Activated naive CD4-positive, alpha-beta T cell treated with anti-CD3 and anti-CD28 coated beads for 36 hours (primary cell): ENCODE data around the gene AMT. TPM values are rescaled to one million over a fixed set of nuclear protein-coding genes. Genes with fewer than 3 reads are reported as not detected.

ENCODE experiments used
- CTCF ChIA-PET: fragments of 350-600 bp; sonication (Branson Sonifier 250); formaldehyde crosslinking; loops from one replicate; lab custom pipeline; 2021; ENCODE audit warnings: antibody characterized with exemption; lab: Charles Lee
- DNase-seq: peaks from one replicate; pipeline ENCODE4 v3.0.0-alpha.2; 2020
- H3K27ac Mint-ChIP-seq: one replicate; pipeline ENCODE4 v1.8.0; 2021; ENCODE audit warnings: mild to moderate bottlenecking, mixed read lengths
- H3K27me3 Mint-ChIP-seq: one replicate; pipeline ENCODE4 v1.8.0; 2021; ENCODE audit warnings: low read depth, mixed read lengths
- H3K36me3 Mint-ChIP-seq: one replicate; pipeline ENCODE4 v1.8.0; 2021; ENCODE audit warnings: low read depth, mixed read lengths
- H3K4me1 Mint-ChIP-seq: one replicate; pipeline ENCODE4 v1.8.0; 2021; ENCODE audit warnings: low read depth, mixed read lengths
- H3K4me3 Mint-ChIP-seq: one replicate; pipeline ENCODE4 v1.8.0; 2021; ENCODE audit warnings: mild to moderate bottlenecking, moderate library complexity, mixed read lengths
- H3K9me3 Mint-ChIP-seq: one replicate; pipeline ENCODE4 v1.8.0; 2021; ENCODE audit warnings: mixed read lengths
- intact Hi-C: fragments of 100-400 bp; cut with micrococcal nuclease; formaldehyde crosslinking; loops from one replicate; pipeline ENCODE4 v1.15.1; 2023
- total RNA-seq, 2 experiments: library from RNA; stranded (reverse); gene quantifications; one replicate each; pipeline ENCODE4 v1.2.3, GENCODE V29; 2021

AMT gene
- total RNA-seq, 2 experiments from 2014 or later: 2.5 to 2.7 TPM

- Mint-ChIP-seq H3K36me3 (no peaks in the 10 kb centered on the region), H3K27ac (no peak overlapping the region), H3K4me3 (no peak overlapping the region), H3K27me3 (no peaks in the 10 kb centered on the region), H3K9me3 (no peaks in the 10 kb centered on the region), H3K4me1 (no peaks in the 10 kb centered on the region)
- DNase-seq: no peak
- CTCF ChIA-PET: interaction anchor here (0.8 kb wide), 1 partner anchor 11 kb away, joined by 3 read pairs; no protein-coding TSS in a partner anchor
- intact Hi-C loops: no loop called here
Observed at GRCh38 chr3:49460188-49460890, 38.1 kb upstream of the AMT start.

GRCh38 chr3:49456466-49456865 is 34.2 kb upstream of the AMT start:
- Mint-ChIP-seq H3K36me3 (no peaks in the 10 kb centered on the region), H3K27ac (no peak overlapping the region), H3K4me3 (no peak overlapping the region), H3K9me3 (no peaks in the 10 kb centered on the region), H3K4me1 (no peaks in the 10 kb centered on the region), H3K27me3 (no peaks in the 10 kb centered on the region)
- CTCF ChIA-PET: interaction anchor here (0.6 kb wide), 1 partner anchor 640 kb away, joined by 4 read pairs; no protein-coding TSS in a partner anchor
- no peak for DNase-seq
- intact Hi-C loops: no loop called here

GRCh38 chr3:49454898-49455681 is 32.8 kb upstream of the AMT start:
- CTCF ChIA-PET: interaction anchor here (0.5 to 1.2 kb wide), 4 partner anchors 39 to 452 kb away, joined by 3 to 10 read pairs (median 4); no protein-coding TSS in a partner anchor
- intact Hi-C loops: loop anchor here (5.0 kb wide), 1 partner anchor 217 kb away; the partner anchor contains the start of gene APEH
- no peaks in the 10 kb centered on the region for H3K36me3 Mint-ChIP-seq

GRCh38 chr3:49454458-49454857 is 32.2 kb upstream of the AMT start:
- intact Hi-C loops: loop anchor here (5.0 kb wide), 1 partner anchor 218 kb away; the partner anchor contains the start of gene APEH
- peak; percentile 30 for DNase-seq
- Mint-ChIP-seq H3K4me1 (no peaks in the 10 kb centered on the region), H3K4me3 (no peak overlapping the region), H3K36me3 (no peaks in the 10 kb centered on the region), H3K27ac (no peak overlapping the region), H3K9me3 (no peaks in the 10 kb centered on the region), H3K27me3 (no peaks in the 10 kb centered on the region)
- CTCF ChIA-PET: interaction anchor here (0.5 to 1.2 kb wide), 6 partner anchors 10 to 452 kb away, joined by 3 to 10 read pairs (median 4); no protein-coding TSS in a partner anchor

More at GRCh38 chr3:49454898-49455681, 32.8 kb upstream of the AMT start:
- H3K9me3 Mint-ChIP-seq: no peaks in the 10 kb centered on the region
- no peak overlapping the region for H3K27ac Mint-ChIP-seq
- DNase-seq: no peak
- no peaks in the 10 kb centered on the region for H3K4me1 Mint-ChIP-seq
- no peak overlapping the region for H3K4me3 Mint-ChIP-seq
- no peaks in the 10 kb centered on the region for H3K27me3 Mint-ChIP-seq

GRCh38 chr3:49453621-49454020 is 31.3 kb upstream of the AMT start:
- Mint-ChIP-seq H3K36me3 (no peaks in the 10 kb centered on the region), H3K4me3 (no peak overlapping the region), H3K27me3 (no peaks in the 10 kb centered on the region), H3K27ac (no peak overlapping the region), H3K4me1 (peaks cover 6% of the 10 kb centered on the region), H3K9me3 (no peaks in the 10 kb centered on the region)
- intact Hi-C loops: loop anchor here (5.0 kb wide), 1 partner anchor 219 kb away; the partner anchor contains the start of gene APEH
- DNase-seq: no peak
- CTCF ChIA-PET: interaction anchor here (0.6 to 1.2 kb wide), 3 partner anchors 10 to 217 kb away, joined by 3 to 10 read pairs (median 4); no protein-coding TSS in a partner anchor

GRCh38 chr3:49445391-49445790 is 23.1 kb upstream of the AMT start:
- Mint-ChIP-seq H3K27me3 (no peaks in the 10 kb centered on the region), H3K36me3 (no peaks in the 10 kb centered on the region), H3K4me1 (peaks cover 15% of the 10 kb centered on the region), H3K27ac (no peak overlapping the region), H3K4me3 (no peak overlapping the region), H3K9me3 (no peaks in the 10 kb centered on the region)
- CTCF ChIA-PET: interaction anchor here (0.7 to 3.0 kb wide), 5 partner anchors 29 to 1170 kb away, joined by 3 to 13 read pairs (median 4); partner anchors contain the start of gene USP4
- DNase-seq: no peak
- intact Hi-C loops: no loop called here

GRCh38 chr3:49434731-49435130 is 12.5 kb upstream of the AMT start:
- CTCF ChIA-PET: no interaction called here

GRCh38 chr3:49428752-49429080 is 6.4 kb upstream of the AMT start:
- Mint-ChIP-seq H3K27me3 (no peaks in the 10 kb centered on the region), H3K36me3 (peaks cover 3% of the 10 kb centered on the region), H3K4me1 (peaks cover 12% of the 10 kb centered on the region), H3K27ac (peak overlapping the region; percentile 93), H3K4me3 (peak overlapping the region; percentile 90), H3K9me3 (no peaks in the 10 kb centered on the region)
- no peak for DNase-seq
- intact Hi-C loops: loop anchor here (1.0 kb wide), 5 partner anchors 7 to 124 kb away; partner anchors contain the start of genes DAG1, TCTA and USP4
- CTCF ChIA-PET: interaction anchor here (1.1 to 1.6 kb wide), 3 partner anchors 13 to 88 kb away, joined by 3 to 4 read pairs (median 4); partner anchors contain the start of gene USP4

More at GRCh38 chr3:49434731-49435130, 12.5 kb upstream of the AMT start:
- H3K36me3 Mint-ChIP-seq: no peaks in the 10 kb centered on the region
- H3K9me3 Mint-ChIP-seq: no peaks in the 10 kb centered on the region
- DNase-seq: no peak
- H3K4me1 Mint-ChIP-seq: no peaks in the 10 kb centered on the region
- intact Hi-C loops: no loop called here
- H3K27ac Mint-ChIP-seq: no peak overlapping the region
- H3K27me3 Mint-ChIP-seq: no peaks in the 10 kb centered on the region
- H3K4me3 Mint-ChIP-seq: no peak overlapping the region

GRCh38 chr3:49427586-49427985 is 5.3 kb upstream of the AMT start:
- Mint-ChIP-seq H3K36me3 (peaks cover 3% of the 10 kb centered on the region), H3K27me3 (no peaks in the 10 kb centered on the region), H3K4me1 (peaks cover 19% of the 10 kb centered on the region), H3K27ac (no peak overlapping the region), H3K4me3 (peak overlapping the region; percentile 90), H3K9me3 (no peaks in the 10 kb centered on the region)
- DNase-seq: no peak
- CTCF ChIA-PET: no interaction called here
- intact Hi-C loops: no loop called here

- DNase-seq: no peak
- no peak overlapping the region for H3K27ac Mint-ChIP-seq
- peaks cover 3% of the 10 kb centered on the region for H3K36me3 Mint-ChIP-seq
- no peaks in the 10 kb centered on the region for H3K9me3 Mint-ChIP-seq
- intact Hi-C loops: no loop called here
- CTCF ChIA-PET: interaction anchor here (0.9 to 1.6 kb wide), 2 partner anchors 9 to 85 kb away, joined by 3 to 6 read pairs; partner anchors contain the start of gene USP4
- H3K27me3 Mint-ChIP-seq: no peaks in the 10 kb centered on the region
- peaks cover 43% of the 10 kb centered on the region for H3K4me1 Mint-ChIP-seq
- no peak overlapping the region for H3K4me3 Mint-ChIP-seq
Observed at GRCh38 chr3:49424816-49425215, 2.5 kb upstream of the AMT start.

GRCh38 chr3:49421890-49422378 is 339 bp downstream of the AMT start:
- no peaks in the 10 kb centered on the region for H3K9me3 Mint-ChIP-seq
- intact Hi-C loops: loop anchor here (1.0 kb wide), 2 partner anchors 7 to 10 kb away; partner anchors contain the start of genes NICN1 and TCTA
- H3K4me1 Mint-ChIP-seq: peaks cover 50% of the 10 kb centered on the region
- no peak overlapping the region for H3K27ac Mint-ChIP-seq
- no peaks in the 10 kb centered on the region for H3K27me3 Mint-ChIP-seq
- peaks cover 5% of the 10 kb centered on the region for H3K36me3 Mint-ChIP-seq
- DNase-seq: peak; percentile 40
- H3K4me3 Mint-ChIP-seq: no peak overlapping the region
- CTCF ChIA-PET: interaction anchor here (0.6 kb wide), 1 partner anchor 82 kb away, joined by 4 read pairs; the partner anchor contains the start of gene USP4
